GM23338 (cell line): ENCODE measurements around the gene SELENON. TPM values are rescaled to one million over a fixed set of nuclear protein-coding genes. Genes with fewer than 3 reads are reported as not detected.
"Not testable (repeated sequence)": the region's sequence is repeated elsewhere in the genome, so short reads cannot be mapped to it uniquely, and the experiment has no call there.

Experiments used
- ATAC-seq: fragments of 200-7000 bp; cut with Tn5 transposase; 3 replicates; pipeline ENCODE4 v1.9.1; 2020
- DNase-seq: peaks from one replicate; pipeline ENCODE4 v3.0.0-alpha.2; 2015; ENCODE audit warnings: low spot score
- H2AFZ ChIP-seq: fragments of 200-600 bp; sonication (generic); 2 replicates; pipeline ENCODE4 v1.8.0; 2016; ENCODE audit warnings: antibody characterized with exemption, mild to moderate bottlenecking, moderate library complexity
- H3F3A ChIP-seq: fragments of 200-600 bp; sonication (generic); replicated peaks from 2 replicates; pipeline ENCODE4 v1.8.0; 2017; ENCODE audit warnings: antibody characterized with exemption, mixed run types, low read depth
- H3K27ac ChIP-seq: fragments of 200-600 bp; sonication (generic); 2 replicates; pipeline ENCODE4 v1.6.1; 2016; ENCODE audit warnings: low read depth
- H3K27me3 ChIP-seq: fragments of 200-600 bp; sonication (generic); 2 replicates; pipeline ENCODE4 v1.8.0; 2016; ENCODE audit warnings: mild to moderate bottlenecking, mixed run types, moderate library complexity; ENCODE audit not compliant: insufficient read depth
- H3K36me3 ChIP-seq: fragments of 200-600 bp; sonication (generic); 2 replicates; pipeline ENCODE4 v1.8.0; 2016; ENCODE audit warnings: mild to moderate bottlenecking; ENCODE audit not compliant: insufficient read depth
- H3K4me1 ChIP-seq: fragments of 200-600 bp; sonication (generic); 2 replicates; pipeline ENCODE4 v1.8.0; 2016; ENCODE audit warnings: mild to moderate bottlenecking, moderate library complexity; ENCODE audit not compliant: insufficient read depth
- H3K4me2 ChIP-seq: fragments of 200-600 bp; sonication (generic); 2 replicates; pipeline ENCODE4 v1.7.1; 2017; ENCODE audit warnings: mixed run types
- H3K4me3 ChIP-seq: fragments of 200-600 bp; sonication (generic); 2 replicates; pipeline ENCODE4 v1.6.1; 2016; ENCODE audit warnings: mixed run types
- H3K79me2 ChIP-seq: fragments of 200-600 bp; sonication (generic); replicated peaks from 2 replicates; pipeline ENCODE4 v1.8.0; 2017; ENCODE audit warnings: mild to moderate bottlenecking; ENCODE audit not compliant: insufficient read depth
- H3K9me2 ChIP-seq: fragments of 200-600 bp; sonication (generic); 2 replicates; pipeline ENCODE4 v1.8.0; 2017; ENCODE audit not compliant: insufficient read depth
- H4K20me1 ChIP-seq: fragments of 200-600 bp; sonication (generic); replicated peaks from 2 replicates; pipeline ENCODE4 v1.8.0; 2017; ENCODE audit warnings: mild to moderate bottlenecking; ENCODE audit not compliant: insufficient read depth
- H3K27ac Mint-ChIP-seq: 2 replicates; pipeline ENCODE4 v1.8.0; 2020; ENCODE audit warnings: inconsistent platforms, mild to moderate bottlenecking, moderate library complexity, mixed read lengths
- H3K27me3 Mint-ChIP-seq: 3 replicates; pipeline ENCODE4 v1.8.0; 2022; ENCODE audit warnings: low read depth, mild to moderate bottlenecking, moderate library complexity, mixed read lengths, inconsistent platforms; ENCODE audit not compliant: insufficient read depth, poor library complexity
- H3K36me3 Mint-ChIP-seq: 3 replicates; pipeline ENCODE4 v1.8.0; 2021; ENCODE audit warnings: low read depth, mild to moderate bottlenecking, inconsistent platforms, moderate library complexity, mixed read lengths
- H3K4me1 Mint-ChIP-seq: 3 replicates; pipeline ENCODE4 v1.8.0; 2020; ENCODE audit warnings: mild to moderate bottlenecking, inconsistent platforms, mixed read lengths
- H3K4me3 Mint-ChIP-seq: 3 replicates; pipeline ENCODE4 v1.8.0; 2021; ENCODE audit warnings: moderate library complexity, mild to moderate bottlenecking, inconsistent platforms, mixed read lengths
- H3K9me3 Mint-ChIP-seq: 3 replicates; pipeline ENCODE4 v1.8.0; 2020; ENCODE audit warnings: moderate library complexity, mild to moderate bottlenecking, inconsistent platforms, mixed read lengths
- CREB1 ChIP-seq: fragments of 250-450 bp; sonication (Bioruptor Pico); IDR thresholded peaks from 2 replicates; pipeline ENCODE4 v1.5.0; 2020; ENCODE audit warnings: low read depth, mild to moderate bottlenecking, moderate library complexity
- CTCF ChIP-seq, 2 experiments: fragments of 200-600 bp in 1 of 2; sonication (generic) in 1 of 2; conservative IDR thresholded peaks; 2 replicates each; pipeline versions ENCODE4 v1.5.1 to v1.6.1; 2016 to 2017; ENCODE audit warnings: antibody characterized with exemption in 2 of 2, low read depth in 2 of 2, mild to moderate bottlenecking in 2 of 2, moderate library complexity in 1 of 2
- REST ChIP-seq: IDR thresholded peaks from one replicate; pipeline ENCODE4 v1.6.1; 2018; ENCODE audit warnings: antibody characterized with exemption; ENCODE audit not compliant: unreplicated experiment
- ZNF114 ChIP-seq: fragments of 250-450 bp; sonication (Bioruptor Pico); IDR thresholded peaks from 2 replicates; pipeline ENCODE4 v1.5.0; 2020; ENCODE audit warnings: mild to moderate bottlenecking, moderate library complexity
- polyA plus RNA-seq: library from polyadenylated mRNA; unstranded; fragments of >200 nt; fragmentation: Nextera tagmentation; extraction: Ambion mirVana; gene quantifications from 2 replicates; pipeline ENCODE4 v1.2.1, GENCODE V29; 2016
- total RNA-seq: library from RNA; depleted of rRNA; stranded (reverse); fragments of >200 nt; shearing (Covaris generic); gene quantifications from 2 replicates; pipeline ENCODE4 v1.2.3, GENCODE V29; 2014
- TF ChIP-seq, protein P1 (sequence below): fragments of 250-450 bp; sonication (Bioruptor Pico); IDR thresholded peaks from 2 replicates; pipeline ENCODE4 v1.5.0; 2020; ENCODE audit warnings: mild to moderate bottlenecking, moderate library complexity

Gene SELENON
- total and polyA plus RNA-seq, 2 experiments from 2014 or later, result 17.9 to 93.2 TPM

DNA sequence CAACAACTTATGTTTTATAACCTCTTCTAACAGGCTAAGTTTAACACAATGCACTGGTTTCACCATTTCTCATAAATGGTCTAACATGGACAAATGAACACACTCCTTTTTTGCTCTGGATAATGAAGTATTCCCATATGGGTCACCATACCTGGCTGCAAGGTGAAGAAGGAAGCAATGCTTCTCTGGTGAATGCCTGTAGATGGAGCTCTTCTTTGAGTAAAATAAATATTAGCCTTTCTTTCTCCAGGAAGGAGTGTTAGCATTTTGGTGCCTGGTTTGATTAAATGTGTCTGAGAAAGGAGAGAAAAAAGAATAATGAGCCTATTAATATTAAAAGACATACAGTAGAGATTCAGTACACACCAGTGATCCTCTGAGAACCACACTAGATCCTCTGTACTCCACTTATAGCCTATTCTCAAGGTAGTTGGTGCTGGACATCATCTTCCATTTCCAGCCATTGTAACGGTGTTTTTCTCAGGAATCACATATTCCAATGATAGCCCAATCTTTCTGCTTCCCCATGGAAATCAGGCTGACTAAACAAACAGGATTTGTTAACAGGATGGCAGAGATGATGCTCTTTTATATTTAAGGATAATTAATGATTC is 37.4 kb downstream of the SELENON start:
- Mint-ChIP-seq H3K4me1 (peaks cover 3% of the 10 kb centered on the region; the same call in 1 of the 3 replicates), H3K27ac (no peak overlapping the region), H3K9me3 (no peaks in the 10 kb centered on the region), H3K27me3 (no peaks in the 10 kb centered on the region), H3K36me3 (peaks cover 39% of the 10 kb centered on the region), H3K4me3 (no peak overlapping the region)
- no peak overlapping the region for H2AFZ ChIP-seq
- no peaks in the 10 kb centered on the region for H3K4me1 ChIP-seq
- no peaks in the 10 kb centered on the region for H3K9me2 ChIP-seq
- TF ChIP-seq, protein P1, sequence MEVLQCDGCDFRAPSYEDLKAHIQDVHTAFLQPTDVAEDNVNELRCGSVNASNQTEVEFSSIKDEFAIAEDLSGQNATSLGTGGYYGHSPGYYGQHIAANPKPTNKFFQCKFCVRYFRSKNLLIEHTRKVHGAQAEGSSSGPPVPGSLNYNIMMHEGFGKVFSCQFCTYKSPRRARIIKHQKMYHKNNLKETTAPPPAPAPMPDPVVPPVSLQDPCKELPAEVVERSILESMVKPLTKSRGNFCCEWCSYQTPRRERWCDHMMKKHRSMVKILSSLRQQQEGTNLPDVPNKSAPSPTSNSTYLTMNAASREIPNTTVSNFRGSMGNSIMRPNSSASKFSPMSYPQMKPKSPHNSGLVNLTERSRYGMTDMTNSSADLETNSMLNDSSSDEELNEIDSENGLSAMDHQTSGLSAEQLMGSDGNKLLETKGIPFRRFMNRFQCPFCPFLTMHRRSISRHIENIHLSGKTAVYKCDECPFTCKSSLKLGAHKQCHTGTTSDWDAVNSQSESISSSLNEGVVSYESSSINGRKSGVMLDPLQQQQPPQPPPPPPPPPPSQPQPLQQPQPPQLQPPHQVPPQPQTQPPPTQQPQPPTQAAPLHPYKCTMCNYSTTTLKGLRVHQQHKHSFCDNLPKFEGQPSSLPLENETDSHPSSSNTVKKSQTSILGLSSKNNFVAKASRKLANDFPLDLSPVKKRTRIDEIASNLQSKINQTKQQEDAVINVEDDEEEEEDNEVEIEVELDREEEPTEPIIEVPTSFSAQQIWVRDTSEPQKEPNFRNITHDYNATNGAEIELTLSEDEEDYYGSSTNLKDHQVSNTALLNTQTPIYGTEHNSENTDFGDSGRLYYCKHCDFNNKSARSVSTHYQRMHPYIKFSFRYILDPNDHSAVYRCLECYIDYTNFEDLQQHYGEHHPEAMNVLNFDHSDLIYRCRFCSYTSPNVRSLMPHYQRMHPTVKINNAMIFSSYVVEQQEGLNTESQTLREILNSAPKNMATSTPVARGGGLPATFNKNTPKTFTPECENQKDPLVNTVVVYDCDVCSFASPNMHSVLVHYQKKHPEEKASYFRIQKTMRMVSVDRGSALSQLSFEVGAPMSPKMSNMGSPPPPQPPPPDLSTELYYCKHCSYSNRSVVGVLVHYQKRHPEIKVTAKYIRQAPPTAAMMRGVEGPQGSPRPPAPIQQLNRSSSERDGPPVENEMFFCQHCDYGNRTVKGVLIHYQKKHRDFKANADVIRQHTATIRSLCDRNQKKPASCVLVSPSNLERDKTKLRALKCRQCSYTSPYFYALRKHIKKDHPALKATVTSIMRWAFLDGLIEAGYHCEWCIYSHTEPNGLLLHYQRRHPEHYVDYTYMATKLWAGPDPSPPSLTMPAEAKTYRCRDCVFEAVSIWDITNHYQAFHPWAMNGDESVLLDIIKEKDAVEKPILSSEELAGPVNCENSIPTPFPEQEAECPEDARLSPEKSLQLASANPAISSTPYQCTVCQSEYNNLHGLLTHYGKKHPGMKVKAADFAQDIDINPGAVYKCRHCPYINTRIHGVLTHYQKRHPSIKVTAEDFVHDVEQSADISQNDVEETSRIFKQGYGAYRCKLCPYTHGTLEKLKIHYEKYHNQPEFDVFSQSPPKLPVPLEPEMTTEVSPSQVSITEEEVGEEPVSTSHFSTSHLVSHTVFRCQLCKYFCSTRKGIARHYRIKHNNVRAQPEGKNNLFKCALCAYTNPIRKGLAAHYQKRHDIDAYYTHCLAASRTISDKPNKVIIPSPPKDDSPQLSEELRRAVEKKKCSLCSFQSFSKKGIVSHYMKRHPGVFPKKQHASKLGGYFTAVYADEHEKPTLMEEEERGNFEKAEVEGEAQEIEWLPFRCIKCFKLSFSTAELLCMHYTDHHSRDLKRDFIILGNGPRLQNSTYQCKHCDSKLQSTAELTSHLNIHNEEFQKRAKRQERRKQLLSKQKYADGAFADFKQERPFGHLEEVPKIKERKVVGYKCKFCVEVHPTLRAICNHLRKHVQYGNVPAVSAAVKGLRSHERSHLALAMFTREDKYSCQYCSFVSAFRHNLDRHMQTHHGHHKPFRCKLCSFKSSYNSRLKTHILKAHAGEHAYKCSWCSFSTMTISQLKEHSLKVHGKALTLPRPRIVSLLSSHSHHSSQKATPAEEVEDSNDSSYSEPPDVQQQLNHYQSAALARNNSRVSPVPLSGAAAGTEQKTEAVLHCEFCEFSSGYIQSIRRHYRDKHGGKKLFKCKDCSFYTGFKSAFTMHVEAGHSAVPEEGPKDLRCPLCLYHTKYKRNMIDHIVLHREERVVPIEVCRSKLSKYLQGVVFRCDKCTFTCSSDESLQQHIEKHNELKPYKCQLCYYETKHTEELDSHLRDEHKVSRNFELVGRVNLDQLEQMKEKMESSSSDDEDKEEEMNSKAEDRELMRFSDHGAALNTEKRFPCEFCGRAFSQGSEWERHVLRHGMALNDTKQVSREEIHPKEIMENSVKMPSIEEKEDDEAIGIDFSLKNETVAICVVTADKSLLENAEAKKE, result no peak
- TF ChIP-seq ZNF114 (CRISPR knock-in tag) (no peak), CTCF (conservative IDR thresholded peaks at IDR 0.05; ENCODE audit: low read depth in 2 of 2) (peak; percentile 59 to 66), REST (no peak), CREB1 (no peak)
- no peaks in the 10 kb centered on the region; the same call in 1 of the 2 replicates for H3F3A ChIP-seq
- peak; percentile 62 for DNase-seq
- H4K20me1 ChIP-seq, result peaks cover 44% of the 10 kb centered on the region
- H3K36me3 ChIP-seq, result peaks cover 30% of the 10 kb centered on the region
- H3K27me3 ChIP-seq, result no peaks in the 10 kb centered on the region
- no peak overlapping the region for H3K4me2 ChIP-seq
- H3K4me3 ChIP-seq, result no peak overlapping the region
- peaks cover 53% of the 10 kb centered on the region for H3K79me2 ChIP-seq
- ATAC-seq, result peak; percentile 72
- no peak overlapping the region for H3K27ac ChIP-seq

GRCh38 chr1:25839808-25840207 is 39.8 kb downstream of the SELENON start:
- H3K4me1 Mint-ChIP-seq, H3K4me2 ChIP-seq, H3K4me3 Mint-ChIP-seq, H3F3A ChIP-seq, H3K9me2 ChIP-seq, H3K9me3 Mint-ChIP-seq, H3K4me3 ChIP-seq, H2AFZ ChIP-seq, DNase-seq, ATAC-seq, H3K27ac Mint-ChIP-seq, H3K27me3 Mint-ChIP-seq, H3K4me1 ChIP-seq, H3K27me3 ChIP-seq, H3K27ac ChIP-seq: not testable (repeated sequence)
- Histone ChIP-seq H4K20me1 (peaks cover 46% of the 10 kb centered on the region), H3K79me2 (peaks cover 63% of the 10 kb centered on the region), H3K36me3 (peaks cover 22% of the 10 kb centered on the region)
- H3K36me3 Mint-ChIP-seq, result peaks cover 19% of the 10 kb centered on the region
